T follicular helper cell (primary cell): Measurements from ENCODE around the gene POMP.

Source experiments
- DNase-seq: peaks from one replicate; pipeline ENCODE4 v3.0.0-alpha.2; 2020; ENCODE audit warnings: low read depth
- total RNA-seq, 2 experiments: gene quantifications; one replicate each; lab custom pipeline; 2026; lab: John Stamatoyannopoulos, UW

The POMP gene, protein sequence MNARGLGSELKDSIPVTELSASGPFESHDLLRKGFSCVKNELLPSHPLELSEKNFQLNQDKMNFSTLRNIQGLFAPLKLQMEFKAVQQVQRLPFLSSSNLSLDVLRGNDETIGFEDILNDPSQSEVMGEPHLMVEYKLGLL
- 46.4 to 184 reads per million in 2 experiments for total RNA-seq

DNA sequence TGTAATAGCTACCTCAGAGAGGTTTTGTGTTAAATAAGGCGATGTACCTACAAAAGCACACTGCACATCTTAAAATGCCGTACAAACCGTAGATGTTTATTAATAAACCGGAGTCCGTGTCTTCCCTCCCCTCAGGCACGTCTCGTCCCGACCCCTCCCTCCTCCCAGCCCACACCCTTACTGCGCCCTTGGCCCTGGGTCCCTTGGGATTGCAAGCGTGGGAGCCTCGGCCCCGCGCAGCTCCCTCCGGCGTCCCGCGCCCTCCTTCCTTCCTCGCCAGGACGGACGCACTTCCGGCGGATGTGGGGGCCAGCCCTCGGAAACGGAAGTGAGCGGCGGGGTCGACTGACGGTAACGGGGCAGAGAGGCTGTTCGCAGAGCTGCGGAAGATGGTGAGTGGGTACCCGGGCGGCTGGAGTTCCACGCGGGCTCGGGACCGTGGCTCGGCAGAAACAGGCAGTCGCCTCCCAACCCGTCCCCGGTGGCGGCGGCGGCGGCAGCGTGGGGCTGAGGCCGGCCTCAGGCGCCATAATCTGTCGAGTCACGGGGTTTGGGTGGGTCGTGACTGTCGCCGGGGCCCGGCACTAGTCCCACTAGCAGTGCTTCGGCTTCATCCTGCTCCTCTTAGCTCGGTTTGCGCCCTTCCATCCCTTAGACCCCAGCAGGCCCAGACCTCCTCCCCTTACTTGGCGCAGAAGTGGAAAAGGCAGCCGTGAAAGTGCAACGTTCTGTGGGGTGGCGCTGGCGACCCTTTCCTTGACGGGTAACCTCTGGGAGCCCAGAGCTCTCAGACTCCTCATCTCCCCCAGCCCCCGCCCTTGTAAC, at the start of gene POMP:
TSS of gene POMP (plus strand) at position 335 of the 825 bp plus-strand sequence. CDS start at position 390, 55 bp downstream.
- peak; percentile 89 for DNase-seq

DNA sequence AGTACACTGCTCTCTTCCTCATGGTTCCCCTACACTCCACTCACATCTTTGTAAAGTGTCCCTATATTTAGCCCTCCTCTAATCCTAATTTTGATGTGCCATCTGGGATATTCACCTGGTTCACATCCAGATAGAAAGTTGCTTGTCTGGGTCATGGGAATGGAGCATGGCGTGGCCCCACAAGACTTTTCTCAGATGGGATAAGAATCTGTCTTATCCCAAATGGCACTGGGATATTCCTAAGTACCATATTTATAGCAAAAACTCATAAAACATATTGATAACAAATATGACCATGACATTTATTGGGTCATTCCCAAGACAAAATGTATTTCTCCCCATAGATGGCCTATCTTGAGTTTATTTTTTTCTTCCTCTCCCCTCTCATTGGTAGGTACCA, 49.5 kb upstream of the POMP start:
- no peak for DNase-seq

DNA sequence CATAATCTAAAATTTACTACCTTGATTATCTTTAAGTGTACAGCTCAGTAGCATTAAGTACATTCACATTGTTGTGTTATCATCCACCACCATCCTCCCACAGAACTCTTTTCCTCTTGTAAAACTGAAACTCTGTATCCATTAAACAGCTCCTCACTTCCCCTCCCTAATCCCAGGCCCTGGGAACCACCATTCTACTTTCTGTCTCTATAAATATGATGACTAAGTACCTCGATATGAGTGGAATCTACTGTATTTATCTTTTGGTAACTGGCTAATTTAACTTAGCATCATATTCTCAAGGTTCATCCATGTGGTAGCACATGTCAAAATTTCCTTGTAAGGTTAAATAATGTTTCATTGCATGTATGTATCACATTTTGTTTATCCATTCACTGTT, 49.0 kb upstream of the POMP start:
- DNase-seq = no peak

DNA sequence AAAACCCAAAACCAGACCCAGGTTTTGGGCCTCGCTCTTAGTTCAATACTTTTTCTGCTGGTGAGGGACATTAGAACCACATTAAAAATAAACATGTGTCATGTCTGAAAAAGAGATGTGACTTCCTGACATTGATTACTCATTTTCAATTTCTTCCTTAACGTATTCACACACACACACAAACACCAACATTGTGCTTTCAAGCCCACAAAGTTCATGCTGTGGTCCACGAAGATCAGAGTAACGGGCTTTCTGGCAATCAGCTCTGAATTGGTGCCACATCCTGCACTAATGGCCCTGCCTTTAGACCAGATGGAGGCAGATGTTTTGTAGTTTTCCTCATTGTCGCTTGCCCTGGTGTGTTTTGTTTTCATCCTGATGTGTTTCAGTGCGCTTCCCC, 47.9 kb upstream of the POMP start:
- no peak for DNase-seq

DNA sequence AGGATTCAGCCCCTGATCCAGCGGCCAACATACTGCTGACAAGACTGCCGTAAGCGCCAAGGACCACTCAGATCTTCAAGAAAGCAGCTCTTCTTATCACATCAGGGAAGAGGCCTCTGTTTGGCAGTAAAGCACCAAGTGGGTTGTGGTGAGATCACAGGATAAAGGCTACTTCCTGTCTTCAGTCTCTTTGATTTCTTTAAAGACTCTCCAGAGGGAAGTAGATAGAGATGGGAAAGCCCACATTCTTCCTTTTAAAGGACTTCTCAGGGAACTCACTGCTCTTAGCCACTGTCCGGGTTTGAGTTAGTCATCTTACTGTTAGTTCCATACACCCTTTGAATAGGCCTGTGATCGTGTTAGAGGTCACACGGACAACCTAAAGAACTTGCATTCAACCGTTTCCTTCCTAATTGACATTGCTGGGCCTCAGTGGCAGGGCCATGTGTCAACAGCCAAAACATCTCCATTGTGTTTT, 47.2 kb upstream of the POMP start:
- DNase-seq = no peak

DNA sequence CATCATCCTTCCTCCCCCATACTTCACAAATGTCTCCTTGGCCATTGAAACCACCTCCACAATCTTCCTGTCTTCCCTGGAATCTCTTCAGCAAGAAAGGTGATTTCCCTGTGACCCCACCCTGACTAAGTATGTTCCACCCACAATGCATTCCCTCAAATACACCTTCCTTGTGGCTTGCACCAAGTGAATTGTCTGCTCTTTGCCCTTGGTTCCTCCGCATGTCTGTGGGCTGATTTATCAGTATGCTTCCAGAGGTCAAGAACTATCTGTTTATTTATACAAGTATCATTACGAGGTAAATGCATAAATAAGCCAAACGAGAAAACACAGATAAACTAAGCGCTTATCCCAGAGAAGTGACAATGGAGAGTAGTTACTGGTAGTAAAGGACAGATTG, 45.4 kb upstream of the POMP start:
- no peak for DNase-seq

DNA sequence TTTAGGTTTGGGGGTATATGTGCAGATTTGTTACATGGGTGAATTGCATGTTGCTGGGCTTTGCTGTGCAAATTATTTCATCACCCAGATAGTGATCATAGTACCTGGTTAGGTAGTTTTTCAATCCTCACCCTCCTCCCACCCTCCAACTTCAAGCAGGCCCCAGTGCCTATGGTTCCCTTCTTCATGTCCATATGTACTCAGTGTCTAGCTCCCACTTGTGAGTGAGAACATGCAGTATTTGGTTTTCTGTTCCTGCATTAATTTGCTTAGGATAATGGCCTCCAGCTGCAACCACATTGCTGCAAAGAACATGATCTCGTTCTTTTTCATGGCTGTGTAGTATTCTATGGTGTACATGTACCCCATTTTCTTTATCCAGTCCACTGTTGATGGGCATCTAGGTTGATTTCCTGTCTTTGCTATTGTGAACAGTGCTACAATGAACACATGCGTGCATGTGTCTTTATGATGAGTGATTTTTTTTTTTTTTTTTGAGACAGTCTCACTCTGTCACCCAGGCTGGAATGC, 42.9 kb upstream of the POMP start:
- DNase-seq = no peak

DNA sequence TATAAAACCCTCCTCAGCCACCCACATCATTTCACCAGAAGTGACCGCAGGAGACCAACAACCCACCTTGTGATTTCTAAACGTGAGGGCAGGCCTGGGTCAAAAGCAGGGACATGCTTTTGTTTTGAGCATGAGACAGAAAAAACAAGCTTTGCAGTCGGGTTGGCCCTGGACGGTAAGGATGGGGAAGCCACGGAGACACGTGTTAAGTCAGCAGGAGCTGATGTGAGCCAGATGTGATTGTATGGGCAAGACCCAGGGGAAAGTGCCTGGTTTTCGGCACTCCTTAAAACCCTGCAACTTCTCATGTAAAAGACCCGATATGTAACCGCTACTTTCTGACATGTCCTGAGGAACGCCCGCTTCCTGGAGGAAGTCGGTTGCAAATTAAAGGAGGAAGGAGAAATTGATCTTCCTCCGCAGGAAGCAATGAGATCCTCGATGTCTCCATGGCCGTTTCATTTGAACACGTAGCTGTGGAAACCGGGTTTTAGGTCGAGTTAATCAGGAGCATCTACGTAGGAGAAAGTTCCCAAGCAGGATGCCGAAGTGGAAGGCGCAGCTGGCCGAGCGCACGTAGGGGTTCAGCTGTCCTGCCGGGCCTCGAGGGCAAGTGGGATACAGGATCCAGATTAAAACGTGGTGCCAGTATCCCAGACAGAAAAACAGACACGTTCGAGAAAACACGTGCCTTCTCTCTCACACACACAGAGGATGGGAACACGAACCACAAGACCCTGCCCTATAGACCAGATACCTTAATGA, 40.5 kb upstream of the POMP start:
- no peak for DNase-seq

DNA sequence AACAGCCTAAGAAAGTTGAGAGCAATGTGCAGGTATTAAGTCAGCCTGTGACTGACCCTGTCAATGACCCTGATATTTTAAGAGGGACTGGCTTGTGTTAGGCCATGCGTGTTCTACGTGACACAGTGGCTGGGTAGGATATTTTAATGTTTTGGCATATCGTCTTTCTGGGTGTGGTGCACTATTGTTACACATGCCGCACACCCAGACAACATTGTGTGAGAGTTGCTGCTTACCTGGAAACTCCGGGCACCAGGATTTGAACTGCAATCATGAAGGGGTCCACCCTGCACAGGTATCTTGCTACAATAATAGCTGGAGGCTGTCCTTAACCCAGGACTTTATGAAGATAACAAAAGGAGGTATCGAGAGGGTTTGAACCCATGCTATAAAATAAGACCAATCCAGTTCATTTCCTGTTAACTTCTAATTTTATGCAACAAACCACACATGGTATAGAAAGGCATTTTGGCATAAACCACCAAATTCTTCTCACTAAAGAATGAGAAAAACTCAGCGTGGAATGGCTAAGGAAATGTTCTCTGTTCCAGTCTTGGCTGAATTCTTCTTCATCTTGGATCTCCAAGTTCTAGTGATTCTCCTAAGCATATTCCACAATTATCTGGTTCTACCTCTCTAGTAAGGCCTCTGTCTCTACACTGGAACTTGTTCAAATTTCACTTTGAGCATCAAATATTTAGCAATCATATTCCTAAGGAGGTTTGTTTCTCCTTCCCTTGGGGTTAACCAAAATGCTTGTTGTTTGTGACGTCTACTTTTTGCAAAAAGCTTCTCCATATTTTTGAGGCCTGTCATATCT, 38.7 kb upstream of the POMP start:
- no peak for DNase-seq

DNA sequence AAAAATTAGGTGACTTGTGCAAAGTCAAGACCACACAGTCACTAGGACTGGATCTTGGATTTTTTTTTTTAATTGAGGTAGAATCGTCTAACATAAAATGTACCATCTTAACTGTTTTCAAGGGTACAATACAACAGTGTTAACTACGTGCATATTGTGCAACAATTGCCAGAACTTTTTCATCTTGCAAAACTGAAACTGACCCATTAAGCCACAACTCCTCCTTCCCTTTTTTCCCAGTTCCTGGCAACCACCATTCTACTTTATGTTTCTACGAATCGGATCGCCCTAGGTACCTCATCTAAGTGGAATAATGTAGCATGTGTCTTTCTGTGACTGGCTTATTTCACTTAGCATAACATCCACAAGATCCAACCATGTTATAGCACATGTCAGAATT, 37.5 kb upstream of the POMP start:
- no peak for DNase-seq

DNA sequence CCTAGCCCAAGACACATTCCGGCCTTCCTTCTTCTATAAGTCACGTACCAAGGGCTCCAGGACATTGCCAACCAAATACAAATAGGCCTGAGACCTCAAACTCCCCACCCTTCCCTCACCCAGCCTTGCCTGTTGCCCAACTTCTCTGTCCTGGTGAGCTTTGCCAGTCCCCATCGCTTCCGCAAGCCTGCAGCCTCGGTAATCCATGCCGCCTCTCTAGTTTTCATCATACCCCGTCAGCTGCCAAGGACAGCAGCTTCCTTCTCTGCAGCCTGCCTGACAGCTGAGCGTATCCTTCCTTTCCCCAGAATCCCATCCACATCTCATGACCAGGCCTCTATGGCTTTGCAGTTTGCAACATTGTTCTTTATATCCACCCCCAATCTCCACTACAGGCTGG, 36.6 kb upstream of the POMP start:
- no peak for DNase-seq

DNA sequence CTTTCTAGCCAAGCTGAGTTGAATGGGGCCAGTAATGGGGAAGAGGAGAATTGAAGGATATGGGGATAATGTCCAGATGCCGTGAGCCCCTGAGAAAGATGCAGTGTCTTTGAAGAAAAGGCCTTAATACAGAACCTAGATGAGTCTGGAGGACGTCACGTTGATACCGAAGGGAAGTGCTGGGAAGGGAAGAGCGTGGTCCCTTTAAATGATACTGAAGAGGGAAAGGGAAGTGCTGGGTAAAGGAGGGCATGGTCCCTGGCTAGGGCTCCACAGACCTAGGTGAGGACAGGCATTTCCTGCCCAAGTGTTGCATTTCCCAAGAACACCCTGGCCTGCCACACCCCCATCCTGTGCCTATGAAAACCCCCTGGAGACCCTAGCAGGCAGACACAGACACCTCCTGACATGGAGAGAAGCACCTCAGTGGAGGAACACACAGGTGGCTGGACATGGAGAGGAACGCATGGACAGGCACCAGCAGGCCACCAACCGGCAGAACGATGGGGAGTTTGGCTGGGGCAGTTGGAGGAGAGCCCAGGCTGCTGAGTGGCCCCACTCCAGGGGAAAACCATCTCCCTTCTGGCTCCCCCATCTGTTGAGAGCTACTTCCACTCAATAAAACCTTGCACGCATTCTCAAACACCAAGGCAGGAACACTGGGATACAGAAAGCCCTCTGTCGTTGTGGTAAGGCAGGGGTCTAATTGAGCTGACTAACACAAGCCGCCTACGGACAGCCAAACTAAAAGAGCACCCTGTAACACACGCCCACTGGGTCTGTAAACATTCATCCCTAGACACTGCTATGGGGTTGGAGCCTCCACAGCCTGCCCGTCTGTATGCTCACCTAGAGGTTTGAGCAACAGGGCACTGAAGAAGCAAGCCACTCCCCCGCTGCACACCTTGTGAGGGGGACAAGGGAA, 34.9 kb upstream of the POMP start:
- no peak for DNase-seq

DNA sequence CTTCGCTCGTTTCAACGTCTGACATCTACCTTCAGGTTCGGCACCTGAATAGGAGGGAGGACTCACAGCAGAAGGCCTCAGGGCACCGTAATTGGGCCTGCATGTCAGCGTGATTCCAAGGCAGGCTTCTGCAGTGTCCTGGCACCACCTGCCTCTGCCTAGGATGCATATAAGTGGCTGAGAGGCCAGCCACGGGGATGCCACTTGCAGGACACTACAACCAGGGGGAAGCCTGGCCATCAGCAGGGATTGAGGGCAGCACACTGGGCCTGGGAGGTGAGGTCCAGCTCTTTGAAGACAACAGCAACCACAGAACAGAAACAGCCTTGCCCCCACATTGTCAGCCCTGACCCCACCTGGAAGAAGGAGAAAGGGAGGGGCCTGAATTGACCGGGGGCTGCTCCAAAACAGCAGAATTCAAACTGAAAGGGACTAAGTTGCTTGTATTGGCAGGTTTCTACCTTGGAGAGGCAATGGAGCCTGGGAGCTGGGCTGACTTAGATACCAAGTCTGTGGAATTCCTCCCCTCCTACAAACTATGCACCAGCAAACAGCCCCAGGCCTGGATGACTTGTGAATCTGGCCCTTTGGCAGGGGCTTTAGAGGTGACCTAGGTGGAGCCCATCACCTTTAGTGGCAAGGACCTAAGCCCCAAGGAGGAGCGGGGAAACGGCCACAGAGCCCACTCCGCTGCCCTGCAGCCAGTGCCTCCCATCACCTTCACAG, 34.1 kb upstream of the POMP start:
- no peak for DNase-seq

DNA sequence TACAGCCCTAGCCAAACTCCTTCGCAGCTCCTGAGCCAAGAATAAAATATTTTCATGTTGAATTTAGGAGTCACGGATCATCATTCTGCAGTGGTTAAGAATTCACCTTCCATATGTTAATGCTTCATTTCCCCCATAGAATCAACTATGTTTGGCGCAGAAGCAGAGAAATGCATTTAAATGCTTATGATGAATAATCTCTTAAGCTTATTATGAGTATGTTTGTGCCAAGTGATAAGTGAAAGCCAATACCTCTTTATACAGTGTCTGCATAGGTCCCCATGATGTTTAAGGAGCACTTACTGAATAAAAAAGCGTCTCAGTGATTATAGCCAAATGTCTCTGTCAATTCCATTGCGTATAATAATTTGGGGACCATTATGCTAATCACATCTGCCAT, 32.7 kb upstream of the POMP start:
- no peak for DNase-seq

DNA sequence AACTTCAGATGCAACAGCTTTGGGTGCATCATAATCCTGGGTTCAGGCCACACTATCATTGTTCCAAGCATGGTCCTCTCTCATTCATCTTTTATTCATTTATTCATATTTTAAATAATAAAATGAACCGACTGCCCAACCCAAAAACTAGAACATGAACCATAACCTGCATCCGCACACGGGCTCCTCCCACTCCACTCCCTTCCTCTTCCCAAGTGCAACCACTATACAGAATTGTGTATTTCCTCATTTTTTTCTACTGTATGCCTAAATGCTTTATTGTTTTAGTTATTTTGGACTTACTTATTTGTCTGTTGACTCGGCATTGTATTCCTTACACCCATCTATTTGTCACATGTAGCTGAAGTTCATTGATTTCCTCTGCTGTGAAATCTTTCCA, 30.7 kb upstream of the POMP start:
- no peak for DNase-seq

DNA sequence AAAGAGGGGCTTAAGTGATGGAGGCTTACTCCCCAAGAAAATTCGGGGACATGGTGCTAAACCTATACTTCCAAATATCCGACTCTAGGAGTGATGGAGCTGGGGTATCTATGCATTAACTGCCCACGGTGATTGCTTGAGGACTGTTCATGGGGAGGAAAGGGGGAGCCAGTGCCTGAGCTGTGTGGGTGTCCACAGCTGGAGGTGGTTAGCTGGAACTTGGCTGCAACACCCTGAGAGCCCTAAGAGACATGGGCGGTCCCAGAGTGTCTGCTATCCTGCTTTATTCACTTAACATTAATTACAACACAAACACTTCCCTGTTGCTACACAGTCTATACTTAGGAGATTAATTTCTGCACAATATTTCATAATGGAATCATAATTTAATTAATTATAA, 28.1 kb upstream of the POMP start:
- no peak for DNase-seq

DNA sequence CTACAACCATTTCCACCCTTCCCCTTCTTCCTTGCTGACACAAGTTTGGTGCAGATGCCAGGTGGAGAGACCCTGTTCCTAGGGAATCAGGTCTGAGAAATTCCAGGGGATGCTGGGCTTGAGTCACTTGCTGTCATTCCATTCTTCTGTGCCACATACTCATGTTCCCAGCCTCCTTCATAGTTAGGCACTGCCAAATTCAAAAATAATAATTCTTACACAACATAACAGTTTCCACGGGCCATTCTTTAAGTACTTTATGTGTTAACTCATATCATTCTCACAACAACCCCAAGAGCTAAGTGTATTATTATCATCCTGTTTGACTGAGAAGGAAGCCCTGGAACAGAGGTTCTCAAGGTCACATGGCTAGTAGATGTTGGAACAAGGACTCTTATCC, 27.1 kb upstream of the POMP start:
- DNase-seq = no peak

DNA sequence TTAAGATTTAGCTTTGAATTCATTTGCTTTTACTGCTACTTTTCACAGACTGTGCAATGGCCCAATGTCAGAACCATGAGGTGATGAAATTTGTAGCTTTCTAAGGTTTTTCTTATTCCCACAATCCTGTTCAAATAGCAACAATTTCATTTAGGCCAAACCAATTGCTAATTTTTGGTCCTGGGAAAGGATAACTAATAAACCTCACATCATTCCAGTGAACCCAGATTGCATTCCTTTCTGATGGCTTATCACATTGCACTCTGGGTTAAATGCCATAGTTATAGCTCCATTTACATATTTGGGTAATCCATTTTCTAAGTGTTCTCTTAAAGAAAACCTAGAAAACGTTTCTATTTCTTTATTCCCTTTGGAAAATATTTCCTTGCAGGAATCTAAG, 22.9 kb upstream of the POMP start:
- DNase-seq = no peak

DNA sequence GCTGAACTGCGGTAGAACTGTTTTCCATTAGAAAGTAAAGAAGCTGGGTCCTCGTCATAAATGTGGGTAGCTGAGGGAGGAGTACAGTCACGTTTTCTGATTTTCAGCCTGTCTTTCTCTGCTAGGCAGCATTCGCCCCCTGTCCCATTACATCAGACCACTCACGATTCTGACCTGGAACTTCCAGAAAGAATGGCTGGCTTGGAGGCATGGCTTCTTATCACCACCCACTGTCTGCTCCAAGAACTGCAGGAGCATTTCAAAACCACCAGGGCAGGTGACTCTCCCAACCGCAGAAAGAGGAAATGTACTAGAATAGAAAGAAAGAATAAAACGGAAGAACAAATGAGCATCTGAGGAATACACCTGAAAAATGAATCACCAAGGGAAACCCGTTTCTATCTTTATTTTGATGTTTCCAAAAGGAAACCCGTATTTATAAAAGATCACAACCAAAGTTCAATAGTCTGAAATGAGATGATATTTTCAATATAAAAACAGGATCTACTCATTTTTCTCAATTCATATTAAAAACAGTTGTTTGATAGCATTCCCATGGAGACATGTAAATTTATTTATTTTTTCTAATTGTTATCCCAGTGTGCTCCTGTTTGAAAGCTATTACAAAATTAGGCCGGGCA, 22.1 kb upstream of the POMP start:
- DNase-seq = peak; percentile 19
